Choroid plexus epithelial cell (primary cell): ENCODE data around the gene GDPD5.

Experiments
- DNase-seq: peaks from one replicate; pipeline ENCODE4 v3.0.0-alpha.2; 2010; ENCODE audit warnings: low read depth
- H3K4me3 ChIP-seq: 2 replicates; pipeline ENCODE4 v1.5.1; 2011; ENCODE audit warnings: low read depth, mild to moderate bottlenecking, control low read depth, low read length, moderate library complexity
- TF ChIP-seq, protein P1 (sequence below): conservative IDR thresholded peaks from 2 replicates; pipeline ENCODE4 v1.5.1; 2011; ENCODE audit warnings: low read depth, mild to moderate bottlenecking, control low read depth, inconsistent platforms, low read length, moderate library complexity

GDPD5 gene

DNA sequence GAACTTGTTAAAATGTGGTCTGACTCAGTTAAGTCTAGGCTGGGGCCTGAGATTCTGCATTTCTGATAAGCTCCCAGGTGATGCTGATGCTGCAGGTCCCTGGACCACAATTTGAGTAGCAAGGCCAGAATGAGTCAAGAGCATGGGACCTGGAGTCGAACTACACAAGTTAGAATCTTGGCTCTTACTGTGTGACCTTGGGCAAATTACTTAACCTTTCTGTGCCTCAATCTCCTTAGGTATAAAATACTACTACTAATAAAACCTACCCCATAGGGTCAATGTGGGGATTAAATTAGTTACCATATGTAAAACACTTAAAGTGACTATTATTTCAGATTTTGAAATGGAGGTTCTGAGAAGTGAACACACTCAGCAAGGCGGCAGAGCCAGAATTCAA, 34.3 kb downstream of the GDPD5 start:
- no peak for DNase-seq
- H3K4me3 ChIP-seq, result no peak overlapping the region
- TF ChIP-seq, protein P1, sequence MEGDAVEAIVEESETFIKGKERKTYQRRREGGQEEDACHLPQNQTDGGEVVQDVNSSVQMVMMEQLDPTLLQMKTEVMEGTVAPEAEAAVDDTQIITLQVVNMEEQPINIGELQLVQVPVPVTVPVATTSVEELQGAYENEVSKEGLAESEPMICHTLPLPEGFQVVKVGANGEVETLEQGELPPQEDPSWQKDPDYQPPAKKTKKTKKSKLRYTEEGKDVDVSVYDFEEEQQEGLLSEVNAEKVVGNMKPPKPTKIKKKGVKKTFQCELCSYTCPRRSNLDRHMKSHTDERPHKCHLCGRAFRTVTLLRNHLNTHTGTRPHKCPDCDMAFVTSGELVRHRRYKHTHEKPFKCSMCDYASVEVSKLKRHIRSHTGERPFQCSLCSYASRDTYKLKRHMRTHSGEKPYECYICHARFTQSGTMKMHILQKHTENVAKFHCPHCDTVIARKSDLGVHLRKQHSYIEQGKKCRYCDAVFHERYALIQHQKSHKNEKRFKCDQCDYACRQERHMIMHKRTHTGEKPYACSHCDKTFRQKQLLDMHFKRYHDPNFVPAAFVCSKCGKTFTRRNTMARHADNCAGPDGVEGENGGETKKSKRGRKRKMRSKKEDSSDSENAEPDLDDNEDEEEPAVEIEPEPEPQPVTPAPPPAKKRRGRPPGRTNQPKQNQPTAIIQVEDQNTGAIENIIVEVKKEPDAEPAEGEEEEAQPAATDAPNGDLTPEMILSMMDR, result no peak

DNA sequence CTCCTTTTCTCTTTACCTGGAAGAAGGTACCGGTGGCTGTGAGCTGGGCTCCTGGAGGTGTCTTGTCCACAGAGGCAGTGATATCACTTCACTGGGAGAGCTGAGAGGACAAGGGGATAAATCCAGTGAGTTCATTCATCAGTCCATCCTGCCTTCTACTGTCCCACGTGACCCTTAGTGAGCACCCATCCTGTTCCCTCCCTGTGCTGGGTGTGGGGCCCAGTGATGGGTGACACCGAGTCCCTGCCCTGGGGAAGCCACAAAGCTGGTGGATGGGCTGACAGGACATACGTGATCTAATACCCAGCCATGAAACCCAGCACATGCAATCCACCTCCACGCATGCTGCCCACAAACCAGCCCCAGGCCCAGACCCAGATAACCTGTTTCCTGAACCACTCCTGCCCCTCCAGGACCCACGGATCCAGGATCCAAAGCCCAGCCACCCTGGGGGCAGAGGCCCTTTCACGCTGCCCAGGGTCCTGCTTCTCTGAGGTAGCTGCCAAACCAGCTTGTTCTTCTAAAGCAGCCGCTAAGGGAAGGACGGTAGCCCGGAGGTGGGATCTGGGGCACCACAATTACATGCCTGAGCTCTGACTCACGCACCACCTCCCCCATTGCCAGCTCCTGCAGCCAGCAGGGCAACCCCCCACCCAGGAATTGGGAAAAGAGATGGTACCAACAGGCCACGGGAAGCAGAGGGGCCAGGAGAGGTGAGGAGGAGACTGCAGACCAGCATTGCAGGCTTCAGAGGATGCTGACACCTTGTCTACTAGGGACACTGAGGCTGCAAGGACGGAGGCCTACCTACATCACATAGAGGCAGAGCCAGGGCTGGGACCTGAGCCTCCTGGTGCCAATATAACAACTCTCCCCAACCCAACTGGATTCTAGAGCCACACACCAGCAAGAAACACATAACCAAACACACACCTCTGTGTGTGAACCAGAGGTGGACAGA, 35.2 kb downstream of the GDPD5 start:
- TF ChIP-seq, protein P1, result no peak
- H3K4me3 ChIP-seq, result no peak overlapping the region
- peak; percentile 31 for DNase-seq

DNA sequence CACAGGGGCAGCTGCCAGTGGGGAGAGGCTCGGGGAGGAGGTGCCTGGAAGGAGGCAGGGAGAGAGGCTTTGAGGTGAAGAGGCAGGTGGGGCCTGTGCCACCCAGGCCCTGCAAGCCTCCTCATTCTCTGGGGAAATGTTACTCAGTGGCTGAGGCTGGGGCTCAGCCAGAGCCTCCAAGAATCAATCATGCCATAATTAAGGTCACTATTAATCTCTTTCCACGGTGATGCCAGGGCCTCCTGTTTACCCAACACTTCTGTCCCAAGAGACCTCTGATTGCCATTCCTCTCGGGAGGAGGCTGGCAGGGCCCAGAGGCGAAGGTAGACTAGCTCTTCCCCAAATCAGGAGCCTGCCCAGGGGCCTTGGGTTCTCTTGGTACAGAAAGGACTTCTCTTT, 38.4 kb downstream of the GDPD5 start:
- DNase-seq, result no peak
- TF ChIP-seq, protein P1, result no peak
- H3K4me3 ChIP-seq, result no peak overlapping the region

DNA sequence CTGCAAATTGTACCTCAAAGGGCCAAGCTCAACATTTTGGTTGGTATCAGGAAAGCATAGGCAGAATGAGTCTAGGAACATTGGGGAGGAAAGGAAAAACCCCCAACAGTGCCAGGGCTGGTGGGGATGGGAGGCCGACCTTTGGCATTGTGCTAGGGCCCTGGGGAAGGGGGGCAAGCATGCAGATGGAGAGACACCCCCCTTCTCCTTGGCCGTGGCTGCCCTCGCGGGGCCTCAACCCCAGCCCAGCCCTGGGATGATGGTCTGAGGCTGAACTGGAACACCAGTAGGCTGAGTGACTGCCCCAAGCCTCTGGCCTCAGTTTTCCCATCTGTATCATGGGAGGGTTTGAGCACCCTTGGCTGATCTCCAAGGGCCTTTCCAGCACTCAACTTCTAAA, 40.0 kb downstream of the GDPD5 start:
- TF ChIP-seq, protein P1, result no peak
- no peak overlapping the region for H3K4me3 ChIP-seq
- no peak for DNase-seq

DNA sequence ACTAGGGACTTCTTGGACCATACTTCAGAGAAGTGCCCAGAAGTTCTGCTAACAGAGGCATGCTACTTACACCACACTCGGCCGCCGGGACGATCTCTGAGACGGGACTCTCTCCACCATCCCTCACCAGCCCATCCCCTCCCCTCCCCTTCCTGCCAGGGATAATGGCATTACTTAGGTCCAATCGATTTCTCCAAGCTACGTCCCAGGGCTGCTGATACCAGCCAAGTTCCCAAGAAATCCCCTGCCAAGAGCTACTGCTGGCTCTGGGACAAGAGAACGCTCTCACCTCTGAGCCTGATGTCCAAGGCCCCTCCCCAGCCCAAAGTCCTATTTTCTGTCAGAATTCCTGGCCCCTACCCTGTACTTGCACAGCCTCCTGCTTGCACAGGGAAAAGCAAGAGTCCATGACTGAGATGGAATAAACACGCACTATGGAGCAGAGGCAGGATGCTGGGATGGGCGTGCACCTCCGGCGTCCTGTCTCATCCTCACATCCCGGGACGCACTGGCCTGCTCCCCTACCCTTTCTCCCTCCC, 42.7 kb downstream of the GDPD5 start:
- DNase-seq, result no peak
- TF ChIP-seq, protein P1, result no peak
- no peak overlapping the region for H3K4me3 ChIP-seq

DNA sequence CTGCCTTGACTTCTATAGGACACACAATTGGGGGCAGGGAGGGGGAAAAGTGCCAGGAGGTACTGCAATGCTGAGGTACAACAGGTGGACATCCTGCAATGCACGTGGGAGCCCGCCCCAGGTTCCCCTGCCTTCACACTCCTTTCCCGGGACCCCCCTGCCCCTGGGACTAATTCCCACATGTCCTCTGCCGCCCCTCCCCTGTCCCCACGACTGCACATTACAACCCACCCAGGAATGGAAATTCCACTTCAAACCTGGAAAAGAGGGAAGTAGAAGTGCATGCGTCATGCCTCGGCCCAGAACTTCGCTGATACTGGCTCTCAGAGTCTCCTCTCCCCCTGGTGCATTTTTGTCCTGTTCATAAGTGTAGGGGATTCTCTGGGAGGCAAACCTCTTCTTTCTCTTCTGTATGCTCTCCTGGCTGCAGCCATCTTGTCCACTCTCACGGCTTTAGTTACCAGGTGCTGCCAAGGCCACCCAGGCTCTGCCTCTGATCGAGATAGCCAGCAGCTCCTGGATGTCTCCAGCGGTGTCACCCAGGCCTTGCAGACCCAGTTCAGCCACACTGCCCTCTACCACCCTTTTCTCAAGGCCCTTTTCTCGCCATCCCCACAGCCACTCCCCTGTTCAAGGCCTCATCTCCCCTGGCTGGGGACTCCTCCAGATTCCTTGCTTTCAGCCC, 43.7 kb downstream of the GDPD5 start:
- no peak overlapping the region for H3K4me3 ChIP-seq
- DNase-seq, result no peak
- TF ChIP-seq, protein P1, result no peak
